Ureter (tissue), 1 donor: ENCODE measurements around the gene NLRP7. TPM values are rescaled to one million over a fixed set of nuclear protein-coding genes. Genes with fewer than 3 reads are reported as not detected.
"Not testable (repeated sequence)": the region's sequence is repeated elsewhere in the genome, so short reads cannot be mapped to it uniquely, and the experiment has no call there.

Experiments
- DNase-seq: peaks from one replicate; pipeline ENCODE4 v3.0.0-alpha.2; 2020; ENCODE audit warnings: low spot score
- total RNA-seq: library from RNA; stranded (reverse); gene quantifications from one replicate; pipeline ENCODE4 v1.2.4, GENCODE V29; 2023
- donor health status: DM: yes; HTN: yes; CAD: no.

The NLRP7 gene
- total RNA-seq, 1 donor from 2014 or later: not detected

DNA sequence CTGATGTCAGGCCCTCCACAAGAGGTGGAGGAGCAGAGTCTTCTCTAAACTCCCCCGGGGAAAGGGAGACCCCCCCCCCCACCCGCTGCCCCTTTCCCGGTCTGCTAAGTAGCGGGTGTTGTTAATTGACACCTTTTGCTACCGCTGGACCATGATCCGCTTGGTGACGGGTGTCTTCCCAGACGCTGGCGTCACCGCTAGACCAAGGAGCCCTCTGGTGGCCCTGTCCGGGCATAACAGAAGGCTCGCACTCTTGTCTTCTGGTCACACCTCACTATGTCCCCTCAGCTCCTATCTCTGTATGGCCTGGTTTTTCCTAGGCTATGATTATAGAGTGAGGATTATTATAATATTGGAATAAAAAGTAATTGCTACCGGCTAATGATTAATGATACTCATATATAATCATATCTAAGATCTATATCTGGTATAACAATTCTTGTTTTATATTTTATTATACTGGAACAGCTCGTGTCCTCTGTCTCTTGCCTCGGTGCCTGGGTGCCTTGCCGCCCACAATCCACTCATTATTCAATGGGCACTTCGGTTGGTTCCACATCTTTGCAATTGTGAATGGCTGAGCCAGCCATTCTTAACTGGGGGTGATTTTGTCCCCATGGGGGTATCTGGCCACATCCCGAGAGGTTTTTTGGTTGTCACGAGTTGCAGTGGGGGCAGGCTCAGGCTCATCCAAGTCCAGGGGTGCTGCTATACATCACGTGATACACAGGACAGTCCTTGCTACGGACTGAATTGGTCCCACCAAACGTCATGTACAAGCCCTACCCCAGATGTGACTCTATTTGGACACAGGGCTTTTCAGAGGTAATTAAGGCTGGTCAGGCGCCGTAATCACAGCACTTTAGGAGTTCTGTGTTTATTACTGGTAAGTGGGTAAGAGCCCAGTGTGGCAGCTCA is 27.4 kb downstream of the NLRP7 start:
- not testable (repeated sequence) for DNase-seq

- no peak for DNase-seq
Measured at GRCh38 chr19:54918499-54918898, 28.8 kb downstream of the NLRP7 start.

GRCh38 chr19:54916822-54917221 is 30.5 kb downstream of the NLRP7 start:
- DNase-seq: no peak

DNA sequence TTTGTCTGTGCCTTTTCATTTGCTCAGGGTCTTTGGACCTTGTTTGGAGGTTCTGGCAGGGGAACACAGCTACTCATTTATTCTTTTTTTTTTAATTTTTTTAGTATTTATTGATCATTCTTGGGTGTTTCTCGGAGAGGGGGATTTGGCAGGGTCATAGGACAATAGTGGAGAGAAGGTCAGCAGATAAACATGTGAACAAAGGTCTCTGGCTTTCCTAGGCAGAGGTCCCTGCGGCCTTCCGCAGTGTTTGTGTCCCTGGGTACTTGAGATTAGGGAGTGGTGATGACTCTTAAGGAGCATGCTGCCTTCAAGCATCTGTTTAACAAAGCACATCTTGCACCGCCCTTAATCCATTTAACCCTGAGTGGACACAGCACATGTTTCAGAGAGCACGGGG is 39.4 kb downstream of the NLRP7 start:
- DNase-seq: not testable (repeated sequence)

DNA sequence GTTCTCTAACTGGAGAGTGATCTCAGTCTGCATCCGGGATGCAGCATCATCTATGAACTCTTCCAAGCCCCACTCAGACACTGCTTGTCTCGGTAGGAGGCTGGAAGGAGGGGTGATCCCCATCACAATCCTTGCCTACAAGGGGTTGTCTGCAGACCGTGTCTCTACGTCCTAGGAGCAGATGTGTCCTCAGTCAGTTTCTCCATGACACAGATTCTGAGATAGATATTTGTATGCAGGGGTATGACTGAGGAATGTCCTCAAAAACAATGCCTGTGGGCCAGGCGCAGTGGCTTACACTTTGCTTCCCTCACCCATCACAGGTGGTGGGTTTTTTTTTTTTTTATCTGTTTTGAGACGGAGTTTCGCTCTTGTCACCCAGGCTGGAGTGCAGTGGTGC is 40.5 kb downstream of the NLRP7 start:
- DNase-seq: no peak

- no peak for DNase-seq
Measured at GRCh38 chr19:54905803-54906511, 41.4 kb downstream of the NLRP7 start, which contains the start of gene NCR1. Gene NCR1 (plus strand): TSS chr19:54906148. CDS start chr19:54906188, 40 bp downstream.

DNA sequence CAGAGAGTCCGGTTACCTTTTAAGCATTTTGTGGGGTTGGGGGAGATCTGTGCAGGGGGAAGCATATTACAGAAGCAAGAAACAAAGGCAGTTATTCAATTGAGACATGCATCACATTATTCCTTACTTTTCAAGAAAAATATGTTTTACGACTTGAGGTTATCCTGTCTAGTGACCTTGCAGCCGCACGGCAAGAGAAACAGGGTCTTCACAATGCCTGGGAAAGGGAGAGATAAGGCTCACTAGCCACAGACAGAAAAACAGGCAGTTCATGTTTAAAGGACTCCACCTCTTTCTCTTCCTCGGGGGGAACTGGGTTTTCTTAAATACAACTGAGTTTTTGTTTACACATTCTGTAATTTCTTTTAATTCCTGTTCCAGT is 41.9 kb downstream of the NLRP7 start:
- no peak for DNase-seq

DNA sequence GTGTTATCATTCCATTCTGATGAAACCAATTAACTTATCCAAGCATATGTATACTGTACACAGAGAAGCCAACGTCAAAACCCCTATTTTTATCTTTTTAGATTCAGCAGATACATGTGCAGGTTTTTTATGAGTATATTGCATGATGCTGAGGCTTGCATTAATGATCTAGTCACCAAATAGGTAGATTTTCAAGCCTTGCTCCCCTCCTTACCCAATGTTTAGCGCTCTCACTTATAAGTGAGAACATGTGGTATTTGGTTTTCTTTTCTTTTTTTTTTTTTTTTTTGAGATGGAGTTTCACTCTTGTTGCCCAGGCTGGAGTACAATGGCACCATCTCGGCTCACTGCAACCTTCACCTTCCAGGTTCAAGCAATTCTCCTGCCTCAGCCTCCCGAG is 43.1 kb downstream of the NLRP7 start:
- DNase-seq: not testable (repeated sequence)

- DNase-seq: no peak
Measured at GRCh38 chr19:54903303-54903702, 44.0 kb downstream of the NLRP7 start.

DNA sequence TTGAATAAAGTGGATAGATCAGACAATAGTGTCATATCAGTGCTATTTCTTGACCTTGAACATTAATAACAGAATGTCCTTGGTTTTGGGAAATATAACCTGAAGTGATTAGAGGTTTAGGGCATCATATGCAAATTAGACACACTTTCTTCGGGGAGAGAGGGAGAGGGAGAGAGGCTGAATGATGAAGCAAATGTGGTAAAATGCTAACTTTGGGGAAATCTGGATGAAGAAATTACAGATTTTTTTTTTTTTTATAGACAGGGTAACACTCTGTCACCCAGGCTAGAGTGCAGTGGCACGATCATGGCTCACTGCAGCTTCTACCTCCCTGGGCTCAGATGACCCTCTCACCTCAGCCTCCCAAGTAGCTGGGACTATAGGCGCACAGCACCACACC is 45.3 kb downstream of the NLRP7 start:
- no peak for DNase-seq

- not testable (repeated sequence) for DNase-seq
Measured at GRCh38 chr19:54901153-54901552, 46.2 kb downstream of the NLRP7 start.

- not testable (repeated sequence) for DNase-seq
Measured at GRCh38 chr19:54899646-54900045, 47.7 kb downstream of the NLRP7 start.

GRCh38 chr19:54898685-54899084 is 48.6 kb downstream of the NLRP7 start:
- not testable (repeated sequence) for DNase-seq

DNA sequence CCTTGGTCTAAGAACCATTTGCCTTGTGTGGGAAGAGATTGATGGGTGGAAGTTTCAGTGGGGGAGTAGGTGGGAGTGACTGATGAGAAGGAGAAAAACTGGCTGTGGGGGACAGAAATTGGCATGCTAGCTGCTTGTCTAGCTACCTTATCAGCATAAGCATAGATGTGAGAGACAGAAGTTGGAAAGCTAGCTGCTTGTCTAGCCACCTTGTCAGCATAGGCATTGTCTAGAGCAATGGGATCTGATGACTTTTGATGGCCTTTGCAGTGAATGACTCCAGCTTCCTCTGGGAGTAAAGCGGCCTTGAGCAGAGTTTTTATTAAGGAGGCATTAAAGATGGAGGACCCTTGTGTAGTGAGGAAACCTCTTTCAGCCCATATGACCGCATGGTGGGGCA is 51.3 kb downstream of the NLRP7 start:
- DNase-seq: no peak

- not testable (repeated sequence) for DNase-seq
Measured at GRCh38 chr19:54894106-54894505, 53.2 kb downstream of the NLRP7 start.

DNA sequence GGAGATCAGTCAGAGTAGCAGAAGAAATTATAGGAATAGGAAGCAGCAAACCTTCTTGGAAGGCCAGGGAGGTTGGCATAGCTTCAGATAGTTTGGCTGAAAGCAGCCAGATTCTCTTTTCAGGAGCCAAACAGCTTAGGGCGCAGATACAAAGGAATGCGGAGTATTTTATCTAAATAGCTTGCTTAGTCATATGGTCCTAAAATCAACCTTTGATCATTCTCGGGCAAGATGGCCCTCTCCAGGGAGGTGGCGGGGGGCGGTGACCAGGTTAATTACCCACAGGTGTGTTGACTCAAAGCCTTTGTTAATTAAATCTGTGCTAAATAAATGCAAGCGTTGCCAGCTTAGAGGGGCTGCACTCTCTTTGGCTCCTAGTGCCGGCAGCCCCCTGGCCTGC is 53.9 kb downstream of the NLRP7 start:
- DNase-seq: no peak

DNA sequence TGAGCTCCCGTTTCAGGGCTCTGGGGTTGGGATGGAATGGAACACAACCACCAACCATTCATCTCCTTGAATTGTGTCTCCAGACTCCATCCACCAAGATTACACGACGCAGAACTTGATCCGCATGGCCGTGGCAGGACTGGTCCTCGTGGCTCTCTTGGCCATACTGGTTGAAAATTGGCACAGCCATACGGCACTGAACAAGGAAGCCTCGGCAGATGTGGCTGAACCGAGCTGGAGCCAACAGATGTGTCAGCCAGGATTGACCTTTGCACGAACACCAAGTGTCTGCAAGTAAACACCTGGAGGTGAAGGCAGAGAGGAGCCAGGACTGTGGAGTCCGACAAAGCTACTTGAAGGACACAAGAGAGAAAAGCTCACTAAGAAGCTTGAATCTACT is 57.8 kb downstream of the NLRP7 start:
- DNase-seq: no peak

- no peak for DNase-seq
Measured at GRCh38 chr19:54888239-54888638, 59.1 kb downstream of the NLRP7 start.

- no peak for DNase-seq
Measured at GRCh38 chr19:54883228-54883627, 64.1 kb downstream of the NLRP7 start.

DNA sequence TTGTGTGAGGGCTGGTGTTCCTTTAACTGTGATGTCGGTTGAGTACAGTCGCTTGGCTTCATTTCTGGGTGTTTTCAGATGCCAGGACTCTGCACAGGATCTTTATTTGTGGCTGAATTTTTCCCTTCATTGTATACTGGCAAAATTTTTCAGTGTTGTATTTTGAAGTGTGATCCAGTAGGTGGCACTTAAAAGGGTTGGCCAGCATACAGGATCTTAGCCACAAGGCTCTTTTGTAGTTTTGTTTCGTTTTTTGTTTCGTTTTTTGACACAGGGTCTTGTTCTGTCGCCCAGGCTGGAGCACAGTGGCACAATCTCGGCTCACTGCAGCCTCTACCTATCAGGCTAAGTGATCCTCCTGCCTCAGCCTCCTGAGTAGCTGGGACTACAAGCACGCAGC is 64.6 kb downstream of the NLRP7 start:
- DNase-seq: no peak

GRCh38 chr19:54881884-54882283 is 65.4 kb downstream of the NLRP7 start:
- DNase-seq: no peak

DNA sequence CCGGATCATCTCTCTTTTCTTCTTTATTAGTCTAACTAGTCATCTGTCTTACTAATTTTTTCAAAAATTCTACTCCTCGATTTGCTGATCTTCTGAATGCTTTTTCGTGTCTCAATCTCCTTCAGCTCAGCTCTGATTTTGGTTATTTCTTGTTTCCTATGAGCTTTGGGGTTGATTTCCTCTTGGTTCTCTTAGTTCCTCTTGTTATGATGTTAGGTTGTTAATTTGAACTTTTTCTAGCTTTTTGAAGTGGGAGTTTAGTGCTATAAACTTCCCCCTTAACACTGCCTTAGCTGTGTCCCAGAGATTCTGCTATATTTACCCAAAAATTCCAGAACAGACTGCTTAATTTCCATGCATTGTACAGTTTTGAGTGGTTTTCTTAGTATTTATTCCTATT is 69.9 kb downstream of the NLRP7 start:
- DNase-seq: no peak

DNA sequence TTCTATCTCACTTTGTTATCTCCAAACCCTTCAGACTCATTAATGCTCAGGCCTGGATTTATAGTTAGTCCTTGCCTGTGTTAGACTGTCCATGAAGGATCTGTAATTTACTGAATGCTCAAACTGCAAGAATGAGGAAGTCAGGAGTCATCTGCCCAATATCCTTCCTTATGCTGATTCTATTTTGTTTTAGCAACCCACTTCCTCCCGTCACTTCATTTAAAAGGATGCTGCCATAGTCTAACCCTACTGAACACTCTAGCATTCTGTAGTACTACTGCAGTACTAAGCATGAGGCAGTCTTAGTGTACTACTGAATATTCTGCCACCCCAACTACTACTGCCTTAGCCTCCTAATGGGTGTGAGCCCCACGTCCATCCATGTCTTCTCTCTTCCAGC is 71.8 kb downstream of the NLRP7 start:
- no peak for DNase-seq
